BJ (cell line): Measurements from ENCODE around the gene TRPM2. TPM values are rescaled to one million over a fixed set of nuclear protein-coding genes. Genes with fewer than 3 reads are reported as not detected.

Experiments
- CTCF ChIA-PET: fragments of 350-600 bp; formaldehyde crosslinking; extraction: SDS; loops from one replicate; lab custom pipeline; 2021; ENCODE audit warnings: antibody characterized with exemption, inconsistent platforms; lab: Yijun Ruan, JAX
- POLR2A ChIA-PET: fragments of 300-600 bp; sonication (Branson Sonifier 250); formaldehyde crosslinking; extraction: SDS; loops from one replicate; lab custom pipeline; 2021; ENCODE audit warnings: antibody characterized with exemption; lab: Charles Lee
- DNase-seq: peaks from one replicate; pipeline ENCODE4 v3.0.0-alpha.2; 2011; ENCODE audit warnings: low read depth
- H3K27me3 ChIP-seq: 2 replicates; pipeline ENCODE4 v1.6.0; 2011; ENCODE audit warnings: low read length; ENCODE audit not compliant: control insufficient read depth, insufficient read depth
- H3K36me3 ChIP-seq: 2 replicates; pipeline ENCODE4 v1.5.1; 2011; ENCODE audit warnings: low read length; ENCODE audit not compliant: control insufficient read depth, insufficient read depth
- H3K4me3 ChIP-seq: 2 replicates; pipeline ENCODE4 v1.5.1; 2011; ENCODE audit warnings: low read depth, mild to moderate bottlenecking, control low read depth, low read length
- polyA plus RNA-seq: library from polyadenylated mRNA; depleted of rRNA; stranded (reverse); fragments of >200 nt; gene quantifications from 2 replicates; pipeline ENCODE4 v1.2.3, GENCODE V29; 2011
- TF ChIP-seq, protein P1 (sequence below): IDR thresholded peaks from 2 replicates; pipeline ENCODE4 v1.5.1; 2011; ENCODE audit warnings: low read depth, mild to moderate bottlenecking, control low read depth, inconsistent platforms, low read length, moderate library complexity; ENCODE audit not compliant: insufficient read depth

TRPM2 gene
- polyA plus RNA-seq, 1 experiment: not detected

- ChIA-PET CTCF (no interaction called here), POLR2A (no interaction called here)
- TF ChIP-seq, protein P1, sequence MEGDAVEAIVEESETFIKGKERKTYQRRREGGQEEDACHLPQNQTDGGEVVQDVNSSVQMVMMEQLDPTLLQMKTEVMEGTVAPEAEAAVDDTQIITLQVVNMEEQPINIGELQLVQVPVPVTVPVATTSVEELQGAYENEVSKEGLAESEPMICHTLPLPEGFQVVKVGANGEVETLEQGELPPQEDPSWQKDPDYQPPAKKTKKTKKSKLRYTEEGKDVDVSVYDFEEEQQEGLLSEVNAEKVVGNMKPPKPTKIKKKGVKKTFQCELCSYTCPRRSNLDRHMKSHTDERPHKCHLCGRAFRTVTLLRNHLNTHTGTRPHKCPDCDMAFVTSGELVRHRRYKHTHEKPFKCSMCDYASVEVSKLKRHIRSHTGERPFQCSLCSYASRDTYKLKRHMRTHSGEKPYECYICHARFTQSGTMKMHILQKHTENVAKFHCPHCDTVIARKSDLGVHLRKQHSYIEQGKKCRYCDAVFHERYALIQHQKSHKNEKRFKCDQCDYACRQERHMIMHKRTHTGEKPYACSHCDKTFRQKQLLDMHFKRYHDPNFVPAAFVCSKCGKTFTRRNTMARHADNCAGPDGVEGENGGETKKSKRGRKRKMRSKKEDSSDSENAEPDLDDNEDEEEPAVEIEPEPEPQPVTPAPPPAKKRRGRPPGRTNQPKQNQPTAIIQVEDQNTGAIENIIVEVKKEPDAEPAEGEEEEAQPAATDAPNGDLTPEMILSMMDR: no peak
- Histone ChIP-seq H3K36me3 (no peaks in the 10 kb centered on the region), H3K27me3 (no peaks in the 10 kb centered on the region), H3K4me3 (no peak overlapping the region)
- DNase-seq: no peak
These were observed 113.8 kb downstream of the TRPM2 start for GRCh38 chr21:44466996-44467858.

DNA sequence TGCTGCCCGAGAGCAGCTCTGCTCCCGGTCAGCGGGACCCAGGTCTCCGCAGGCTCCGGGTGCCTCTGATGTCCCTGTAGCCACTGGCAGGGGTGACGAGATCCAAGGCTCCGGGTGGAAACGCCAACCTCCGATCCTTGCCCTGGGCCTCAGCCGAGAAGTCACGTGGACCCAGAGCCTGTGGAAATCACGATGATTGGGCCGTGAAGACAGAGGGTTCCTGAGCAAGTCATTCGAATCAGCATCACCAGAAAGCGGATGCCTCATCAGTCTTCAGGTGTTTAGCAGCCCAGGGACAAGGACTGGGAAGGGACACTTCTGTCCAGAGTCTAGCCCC is 114.4 kb downstream of the TRPM2 start:
- no peak overlapping the region for H3K4me3 ChIP-seq
- ChIA-PET POLR2A (no interaction called here), CTCF (no interaction called here)
- DNase-seq: no peak
- H3K36me3 ChIP-seq: no peaks in the 10 kb centered on the region
- TF ChIP-seq, protein P1: no peak
- H3K27me3 ChIP-seq: no peaks in the 10 kb centered on the region

DNA sequence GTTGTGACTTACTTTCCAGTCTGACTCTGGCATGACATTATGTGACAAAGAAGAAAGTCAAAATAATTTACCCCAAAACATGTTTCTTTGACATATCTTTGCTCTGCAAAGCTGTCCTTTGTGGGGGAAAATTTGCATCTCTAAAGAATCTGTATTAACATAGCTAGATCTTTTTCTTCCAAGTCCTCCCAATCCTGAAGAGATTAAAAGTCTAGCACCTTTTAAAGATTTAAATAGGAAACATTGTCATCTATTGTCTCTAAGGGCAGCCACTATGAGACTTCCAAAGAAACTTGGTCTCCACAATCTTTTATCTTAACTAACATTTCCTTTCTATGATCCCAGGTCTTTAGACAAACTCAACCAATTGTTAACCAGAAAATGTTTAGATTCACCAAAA is 117.9 kb downstream of the TRPM2 start:
- Histone ChIP-seq H3K36me3 (no peaks in the 10 kb centered on the region), H3K27me3 (peaks cover 2% of the 10 kb centered on the region; the same call in 1 of the 2 replicates), H3K4me3 (no peak overlapping the region)
- ChIA-PET POLR2A (no interaction called here), CTCF (no interaction called here)
- TF ChIP-seq, protein P1: no peak
- no peak for DNase-seq

DNA sequence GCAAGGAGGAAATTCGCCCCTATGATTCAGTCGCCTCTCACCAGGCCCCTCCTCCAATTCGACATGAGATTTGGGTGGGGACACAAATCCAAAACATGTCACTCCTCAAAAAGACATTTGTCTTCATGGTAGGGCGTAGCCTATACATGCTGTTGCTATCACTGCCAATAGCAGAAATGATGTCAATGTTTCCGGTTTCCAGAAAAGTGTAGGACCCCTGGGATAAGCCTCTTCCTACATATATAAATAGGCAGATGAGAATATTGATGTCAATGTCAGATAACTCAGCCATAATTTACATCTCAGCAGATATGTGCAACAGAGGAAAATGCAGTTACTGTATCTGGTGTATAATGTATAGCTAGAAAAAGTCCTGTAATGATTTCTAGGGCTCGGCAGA is 118.6 kb downstream of the TRPM2 start:
- TF ChIP-seq, protein P1: no peak
- DNase-seq: no peak
- Histone ChIP-seq H3K36me3 (no peaks in the 10 kb centered on the region), H3K4me3 (no peak overlapping the region), H3K27me3 (peaks cover 4% of the 10 kb centered on the region; the same call in 1 of the 2 replicates)
- ChIA-PET POLR2A (no interaction called here), CTCF (no interaction called here)

GRCh38 chr21:44473915-44474555 is 120.6 kb downstream of the TRPM2 start:
- DNase-seq: no peak
- POLR2A ChIA-PET: no interaction called here
- TF ChIP-seq, protein P1: no peak
- Histone ChIP-seq H3K36me3 (no peaks in the 10 kb centered on the region), H3K4me3 (no peak overlapping the region), H3K27me3 (peaks cover 4% of the 10 kb centered on the region; the same call in 1 of the 2 replicates)
- CTCF ChIA-PET: interaction anchor here (1.0 kb wide), 2 partner anchors 12 to 26 kb away, joined by 3 to 4 read pairs; no protein-coding TSS in a partner anchor
